ENCODE measurements around the gene SLC1A1.

SLC1A1 gene

DNA sequence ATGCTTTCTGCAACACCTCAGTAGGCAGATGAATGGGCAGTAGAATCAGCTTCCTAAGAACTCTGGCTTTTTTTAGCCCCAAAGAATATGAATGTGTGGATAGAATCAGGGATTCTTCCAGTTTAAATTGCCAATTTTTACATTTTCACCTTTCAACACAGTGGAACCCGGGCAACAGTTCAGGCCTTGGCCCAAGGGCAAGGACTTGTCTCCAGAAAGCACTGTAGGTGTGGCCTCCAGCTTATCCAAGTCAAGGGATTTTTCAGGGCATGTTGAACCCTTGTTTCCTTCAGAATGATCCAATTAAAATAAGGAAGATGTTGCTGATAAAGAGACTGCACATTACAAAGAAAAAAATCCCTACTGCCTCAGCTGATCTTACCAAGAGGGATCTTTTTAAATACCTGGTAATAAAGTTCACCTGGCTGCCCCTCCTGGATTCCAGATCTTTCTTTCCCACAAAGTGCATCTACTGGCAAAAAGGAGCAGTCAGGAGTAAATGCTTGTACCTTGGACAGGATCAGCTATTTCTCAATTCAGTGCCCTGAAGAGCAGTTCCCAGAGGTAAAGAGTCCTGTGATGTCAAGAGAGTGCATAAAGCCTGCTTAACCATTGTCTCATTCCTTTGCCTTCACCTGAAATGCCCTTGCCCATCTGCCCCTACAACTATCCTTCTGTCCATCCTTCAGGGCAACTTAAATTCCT lies 91.7 kb downstream of the SLC1A1 start:
- no peak for DNase-seq

DNA sequence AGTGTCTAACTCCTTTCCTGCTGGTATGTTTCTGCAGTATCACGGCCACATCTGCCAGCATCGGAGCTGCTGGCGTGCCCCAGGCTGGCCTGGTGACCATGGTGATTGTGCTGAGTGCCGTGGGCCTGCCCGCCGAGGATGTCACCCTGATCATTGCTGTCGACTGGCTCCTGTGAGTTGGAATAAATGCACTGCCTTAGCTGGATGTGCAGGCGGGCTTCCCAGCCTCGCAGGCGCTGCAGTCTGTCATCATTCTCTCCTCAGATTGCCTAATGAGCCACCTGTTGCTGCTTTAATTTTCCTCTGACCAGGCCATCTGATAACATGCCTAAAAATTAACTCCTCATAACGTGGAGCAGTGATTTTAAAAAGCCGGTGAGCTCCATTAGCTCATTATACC lies 92.7 kb downstream of the SLC1A1 start:
- DNase-seq = no peak

DNA sequence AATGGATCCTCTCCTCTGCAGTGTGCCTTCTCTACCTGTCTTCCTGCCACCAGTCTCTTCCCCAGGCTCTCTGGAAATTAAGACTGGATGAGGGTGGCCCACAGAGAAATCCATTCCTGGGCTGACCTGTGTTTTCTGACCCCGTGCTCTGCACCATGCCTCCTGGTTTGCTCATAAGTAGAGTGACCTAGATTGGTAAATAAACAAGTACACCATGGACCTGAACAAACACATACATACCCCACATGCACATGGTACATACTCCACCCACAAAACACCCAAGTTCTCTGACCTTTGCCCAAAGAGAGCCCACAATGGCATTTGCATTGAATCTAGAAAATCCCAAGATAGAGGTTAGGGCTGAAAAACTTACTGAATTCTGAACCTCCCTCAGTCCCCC lies 94.4 kb downstream of the SLC1A1 start:
- DNase-seq = no peak

- DNase-seq = no peak
Measured at GRCh38 chr9:4585135-4585534, 94.9 kb downstream of the SLC1A1 start.

DNA sequence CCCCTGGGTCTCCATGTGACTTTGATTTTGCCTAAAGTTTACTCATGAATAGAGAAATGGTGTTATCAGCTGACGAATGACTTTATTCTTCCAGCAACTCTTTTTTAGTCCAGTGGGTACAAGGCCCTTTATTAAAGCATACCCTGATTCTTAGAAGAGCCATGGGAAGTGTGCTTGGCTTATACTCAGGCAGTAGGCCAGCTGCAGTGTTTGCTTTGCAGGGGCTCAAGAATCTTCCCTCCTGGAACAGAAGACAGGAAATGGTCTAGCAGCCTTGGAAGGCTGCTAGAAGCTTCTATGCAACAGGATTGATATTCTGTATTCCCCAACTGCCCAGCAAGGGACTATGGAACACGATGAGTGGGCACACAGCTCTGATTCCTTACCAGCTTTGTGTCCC lies 98.5 kb downstream of the SLC1A1 start:
- no peak for DNase-seq

GRCh38 chr9:4590430-4591122 lies 100.3 kb downstream of the SLC1A1 start:
- DNase-seq = no peak

DNA sequence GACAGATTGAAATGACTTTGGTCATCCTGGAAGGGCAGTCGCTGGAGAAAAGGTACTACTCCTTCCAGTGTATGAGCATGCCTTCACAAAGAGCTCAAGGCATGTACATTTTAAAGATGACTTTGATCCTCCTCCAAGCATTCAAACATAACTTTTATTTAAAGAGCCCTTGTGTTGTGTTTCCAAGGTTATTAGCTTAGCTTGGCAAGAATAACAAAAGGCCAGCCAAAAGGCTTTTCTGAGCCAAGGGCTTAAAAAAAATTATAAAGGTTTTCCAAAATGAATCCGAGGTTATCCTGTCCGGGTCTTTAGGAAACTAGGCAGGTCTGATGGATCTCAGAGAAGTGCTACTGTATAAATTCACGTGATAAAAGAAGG lies 100.8 kb downstream of the SLC1A1 start:
- DNase-seq = no peak

GRCh38 chr9:4592295-4592694 lies 102.0 kb downstream of the SLC1A1 start:
- no peak for DNase-seq

DNA sequence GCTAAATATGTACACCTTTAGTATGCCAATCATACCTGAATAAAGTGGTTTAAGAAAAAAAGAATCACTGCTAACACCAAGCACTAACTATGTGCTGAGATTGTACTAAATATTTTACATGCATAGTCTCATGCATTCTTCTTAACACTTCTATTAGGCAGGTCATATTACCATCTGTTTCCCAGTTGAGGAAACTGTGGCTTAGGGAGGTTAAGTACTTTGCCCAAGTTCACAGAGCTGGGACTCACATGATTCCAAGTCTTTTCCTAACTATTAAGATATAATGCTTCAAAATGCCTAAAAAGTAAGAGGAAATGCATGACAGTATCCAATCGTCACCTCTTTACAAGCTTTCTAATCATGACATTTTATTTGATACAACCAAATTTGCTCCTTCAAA lies 102.6 kb downstream of the SLC1A1 start:
- DNase-seq = no peak

DNA sequence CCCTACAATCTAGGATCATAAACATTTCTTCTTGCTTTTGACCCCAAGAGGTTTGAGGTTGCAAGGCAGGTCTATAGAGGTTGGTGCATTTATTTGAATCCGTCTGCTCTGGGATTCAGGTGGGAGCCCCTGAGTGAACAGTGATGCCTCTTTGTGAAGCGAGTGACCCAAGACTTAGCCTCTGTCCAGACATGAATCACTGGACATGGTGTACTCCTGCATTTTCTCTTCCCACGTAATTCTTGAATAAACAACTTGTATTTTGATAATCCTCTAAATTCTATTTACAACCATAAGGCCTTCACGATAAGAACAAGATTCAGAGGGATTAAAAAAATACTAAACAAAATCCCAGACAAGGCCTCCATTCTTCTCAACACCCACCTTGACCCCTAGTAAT lies 104.3 kb downstream of the SLC1A1 start:
- DNase-seq = no peak

DNA sequence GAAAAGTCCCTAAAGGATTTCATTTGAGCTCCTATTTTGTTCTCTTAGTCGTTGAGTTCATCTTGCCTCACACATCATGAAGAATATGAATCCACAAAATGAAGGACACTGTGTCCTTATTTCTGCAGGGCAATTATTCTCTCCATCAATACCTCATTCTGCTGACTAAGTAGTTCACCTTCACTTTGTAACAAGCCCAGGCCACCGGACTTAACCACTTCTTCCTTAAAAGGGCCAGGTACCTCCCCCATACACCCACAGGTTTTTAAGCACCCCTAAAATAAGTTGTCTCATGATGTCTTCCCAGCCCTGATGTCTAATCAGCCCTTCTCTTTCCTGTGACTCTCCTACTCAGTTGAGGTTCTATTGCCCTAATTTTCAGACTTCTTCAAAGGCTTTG lies 104.7 kb downstream of the SLC1A1 start:
- no peak for DNase-seq

- DNase-seq = peak; percentile 48
Measured at GRCh38 chr9:4596165-4596922, 106.1 kb downstream of the SLC1A1 start.

DNA sequence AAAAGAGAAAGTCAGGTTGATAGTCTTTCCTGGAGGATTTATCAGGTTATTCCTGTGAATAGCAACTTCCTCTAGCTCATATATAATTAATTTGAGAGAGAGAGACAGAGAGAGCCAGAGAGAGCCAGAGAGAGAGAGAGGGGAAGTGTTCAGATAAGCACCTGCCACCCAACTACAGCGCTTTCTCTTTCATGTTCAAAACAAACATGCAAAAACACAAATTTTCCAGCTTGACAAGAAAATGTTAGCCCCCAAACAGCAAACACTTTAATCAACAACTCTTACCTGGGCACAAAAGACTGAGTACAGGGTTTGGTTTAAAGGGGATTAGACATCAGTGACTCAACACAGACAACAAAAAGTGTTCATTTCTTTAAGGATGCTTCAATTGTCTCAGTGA lies 110.1 kb downstream of the SLC1A1 start:
- no peak for DNase-seq

GRCh38 chr9:4603830-4604229 lies 113.6 kb downstream of the SLC1A1 start:
- no peak for DNase-seq

- DNase-seq = peak; percentile 31
Measured at GRCh38 chr9:4604678-4605095, 114.4 kb downstream of the SLC1A1 start.

DNA sequence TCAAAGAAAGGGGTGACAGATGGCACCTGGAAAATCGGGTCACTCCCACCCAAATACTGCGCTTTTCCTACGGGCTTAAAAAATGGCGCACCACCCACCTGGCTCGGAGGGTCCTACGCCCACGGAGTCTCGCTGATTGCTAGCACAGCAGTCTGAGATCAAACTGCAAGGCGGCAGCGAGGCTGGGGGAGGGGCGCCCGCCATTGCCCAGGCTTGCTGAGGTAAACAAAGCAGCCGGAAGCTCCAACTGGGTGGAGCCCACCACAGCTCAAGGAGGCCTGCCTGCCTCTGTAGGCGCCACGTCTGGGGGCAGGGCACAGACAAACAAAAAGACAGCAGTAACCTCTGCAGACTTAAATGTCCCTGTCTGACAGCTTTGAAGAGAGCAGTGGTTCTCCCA lies 115.8 kb downstream of the SLC1A1 start:
- peak; percentile 37 for DNase-seq

GRCh38 chr9:4614627-4615026 lies 124.4 kb downstream of the SLC1A1 start:
- DNase-seq = no peak

DNA sequence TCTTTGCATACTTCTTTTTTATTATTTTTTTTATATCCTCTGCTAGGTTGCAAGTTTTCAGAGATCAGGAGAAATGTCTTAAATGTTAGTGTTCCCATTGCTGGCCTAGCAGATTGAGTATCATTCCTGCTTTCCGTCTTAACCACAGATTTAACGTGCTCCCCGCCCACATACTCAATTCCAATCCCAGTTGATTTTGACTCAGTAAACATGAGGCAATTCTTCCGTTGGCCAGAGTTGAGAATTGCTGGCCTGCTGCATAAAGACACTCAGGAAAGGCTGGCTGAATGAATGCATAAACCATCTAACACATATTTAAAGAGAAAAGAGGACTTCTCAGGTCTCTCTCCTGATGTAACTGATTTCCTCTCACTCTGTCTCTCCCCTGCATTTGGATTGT lies 125.0 kb downstream of the SLC1A1 start:
- DNase-seq = no peak

DNA sequence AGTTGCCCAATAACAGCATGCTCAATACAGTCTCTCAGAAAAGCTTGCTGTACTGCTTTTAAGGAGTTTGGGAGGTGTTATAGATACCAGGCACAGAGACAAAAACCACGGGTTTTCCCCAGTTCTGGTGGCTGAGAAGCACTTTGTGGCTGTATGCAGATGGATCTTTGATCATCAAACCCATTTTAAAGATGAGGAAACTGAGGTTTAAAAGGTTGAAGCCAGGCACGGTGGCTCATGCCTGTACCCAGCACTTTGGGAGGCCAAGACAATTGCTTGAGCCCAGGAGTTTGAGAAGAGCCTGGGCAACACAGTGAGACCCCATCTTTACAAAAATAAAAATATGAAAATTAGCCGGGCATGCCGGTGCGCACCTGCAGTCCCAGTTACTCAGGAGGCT lies 125.5 kb downstream of the SLC1A1 start:
- DNase-seq = no peak

DNA sequence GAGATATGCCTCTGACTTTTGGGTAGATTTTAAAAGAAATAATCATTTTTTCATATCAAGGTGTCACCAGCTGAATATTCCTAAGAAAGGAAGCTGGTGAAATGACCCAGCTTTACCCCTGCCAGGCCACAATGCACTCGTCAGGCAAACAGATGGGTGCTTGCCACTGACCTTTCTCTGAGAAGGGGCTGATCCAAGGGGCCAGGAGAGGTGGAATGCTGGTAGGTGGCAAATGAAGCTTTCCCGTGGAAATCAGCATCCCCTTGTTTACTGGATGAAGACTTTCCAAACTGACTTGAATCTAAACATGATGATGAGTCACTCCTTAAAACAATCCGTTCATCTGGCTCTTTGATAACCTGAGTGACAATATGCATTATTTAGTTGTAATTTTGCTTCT lies 127.5 kb downstream of the SLC1A1 start:
- DNase-seq = no peak

GRCh38 chr9:4618700-4619099 lies 128.4 kb downstream of the SLC1A1 start:
- no peak for DNase-seq

GRCh38 chr9:4620057-4620765 lies 129.9 kb downstream of the SLC1A1 start:
- no peak for DNase-seq

DNA sequence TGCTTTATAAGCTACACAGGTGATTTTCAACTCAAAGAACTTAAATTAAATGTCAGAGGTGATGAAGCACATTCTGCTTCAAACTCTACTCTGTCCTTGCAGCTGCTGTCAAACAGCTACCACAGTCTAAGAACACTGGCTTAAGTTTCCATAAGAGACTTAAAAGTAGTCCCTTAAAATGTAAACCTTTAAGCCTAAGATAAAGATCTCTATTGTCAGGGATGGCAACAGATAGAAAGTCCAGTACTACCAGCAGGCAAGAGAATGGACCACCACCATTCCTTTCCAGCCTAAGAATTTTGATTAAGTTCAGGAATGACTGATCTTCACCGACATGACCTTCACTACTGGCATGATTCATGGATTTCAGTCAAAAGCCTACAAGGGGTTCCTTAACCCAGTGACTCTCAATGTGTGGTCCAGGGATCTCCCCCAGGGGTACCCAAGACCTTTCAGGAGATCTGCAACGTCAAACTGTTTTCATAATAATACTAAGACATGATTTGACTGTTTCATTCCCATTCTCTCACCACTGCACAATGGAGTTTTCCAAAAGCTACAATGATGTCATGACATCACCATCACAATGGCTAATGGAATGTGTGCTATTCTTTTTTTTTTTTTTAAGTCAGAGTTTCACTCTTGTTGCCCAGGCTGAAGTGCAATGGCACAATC lies 130.8 kb downstream of the SLC1A1 start:
- DNase-seq = no peak

All from activated T-cell treated with anti-CD3 and anti-CD28 coated beads, Interleukin-2, amount 50 U/mL, for 1 hour (primary cell).